HPDE6-E6E7 (cell line): ENCODE data around the gene DNAH10.
A peak's percentile ranks its signal among the peaks of the same experiment; 100 is the strongest.
"Not testable (repeated sequence)": the region's sequence is repeated elsewhere in the genome, so short reads cannot be mapped to it uniquely, and the experiment has no call there.

Source experiments
- DNase-seq: peaks from one replicate; pipeline ENCODE4 v3.0.0; 2011; ENCODE audit warnings: missing footprints; ENCODE audit errors: extremely low spot score

The DNAH10 gene

DNA sequence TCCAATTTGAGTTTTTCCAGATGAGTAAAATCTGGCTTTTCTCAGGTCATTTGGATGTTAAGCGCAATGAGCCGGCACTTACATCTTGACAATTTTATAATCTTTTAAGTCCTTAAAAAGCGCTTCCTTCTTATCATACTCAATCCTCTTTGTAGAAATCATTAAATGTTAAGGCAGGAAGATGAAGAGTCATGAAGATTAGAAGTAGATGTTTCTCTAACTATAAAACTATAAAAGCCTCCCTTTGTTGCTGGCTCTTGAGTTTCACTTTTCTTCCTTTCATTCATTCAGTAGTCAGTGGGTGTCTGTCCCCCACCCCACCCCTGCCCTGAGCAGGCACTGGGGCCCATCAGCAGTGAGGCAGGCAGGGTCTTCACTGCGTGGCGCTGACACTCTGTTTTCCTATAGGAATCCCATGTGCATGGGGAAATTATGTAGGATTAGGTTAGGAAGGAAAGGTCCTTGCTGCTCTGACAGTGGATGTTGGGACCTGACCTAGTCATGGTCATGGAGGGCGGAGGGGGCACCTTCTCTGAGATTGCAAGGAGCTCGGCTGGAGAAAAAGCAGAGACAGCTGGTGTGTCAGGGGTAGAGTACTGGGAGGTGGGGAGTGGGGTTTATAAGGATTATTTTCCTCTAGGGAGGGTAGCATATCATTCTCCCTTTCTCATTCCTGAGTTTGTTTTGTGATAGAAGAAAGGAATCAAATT lies 144.8 kb downstream of the DNAH10 start:
- DNase-seq = no peak

DNA sequence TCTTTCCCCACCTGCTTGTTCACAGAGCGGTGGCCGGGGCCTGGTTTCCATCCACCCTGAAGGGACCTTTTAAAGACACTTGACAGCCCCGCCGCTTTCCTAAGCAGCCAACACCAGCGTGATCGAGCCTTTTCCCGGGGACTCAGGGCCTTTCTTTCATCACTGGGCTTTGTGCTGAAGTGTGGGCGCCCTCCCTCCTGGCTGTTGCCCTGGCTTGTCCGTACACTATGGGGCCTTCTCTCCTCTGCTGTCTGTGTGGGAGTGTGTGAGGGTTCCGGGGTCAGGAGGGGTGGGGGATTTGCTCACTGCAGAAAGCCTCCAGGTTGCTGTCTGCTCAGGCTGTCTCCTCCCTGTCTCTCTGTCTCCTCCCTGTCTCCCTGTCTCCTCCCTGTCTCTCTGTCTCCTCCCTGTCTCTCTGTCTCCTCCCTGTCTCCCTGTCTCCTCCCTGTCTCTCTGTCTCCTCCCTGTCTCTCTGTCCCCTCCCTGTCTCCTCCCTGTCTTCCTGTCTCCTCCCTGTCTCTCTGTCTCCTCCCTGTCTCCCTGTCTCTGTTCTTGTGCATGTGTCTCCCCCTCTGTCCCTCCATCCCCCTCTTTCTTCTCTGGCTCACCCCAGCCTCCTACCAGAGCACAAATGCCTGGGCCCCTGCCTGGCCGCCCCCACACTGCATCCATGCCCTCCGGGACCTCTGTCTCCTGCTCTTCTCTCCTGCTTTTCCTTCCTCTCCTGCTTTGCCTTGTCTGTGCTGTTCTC lies 145.8 kb downstream of the DNAH10 start:
- no peak for DNase-seq

DNA sequence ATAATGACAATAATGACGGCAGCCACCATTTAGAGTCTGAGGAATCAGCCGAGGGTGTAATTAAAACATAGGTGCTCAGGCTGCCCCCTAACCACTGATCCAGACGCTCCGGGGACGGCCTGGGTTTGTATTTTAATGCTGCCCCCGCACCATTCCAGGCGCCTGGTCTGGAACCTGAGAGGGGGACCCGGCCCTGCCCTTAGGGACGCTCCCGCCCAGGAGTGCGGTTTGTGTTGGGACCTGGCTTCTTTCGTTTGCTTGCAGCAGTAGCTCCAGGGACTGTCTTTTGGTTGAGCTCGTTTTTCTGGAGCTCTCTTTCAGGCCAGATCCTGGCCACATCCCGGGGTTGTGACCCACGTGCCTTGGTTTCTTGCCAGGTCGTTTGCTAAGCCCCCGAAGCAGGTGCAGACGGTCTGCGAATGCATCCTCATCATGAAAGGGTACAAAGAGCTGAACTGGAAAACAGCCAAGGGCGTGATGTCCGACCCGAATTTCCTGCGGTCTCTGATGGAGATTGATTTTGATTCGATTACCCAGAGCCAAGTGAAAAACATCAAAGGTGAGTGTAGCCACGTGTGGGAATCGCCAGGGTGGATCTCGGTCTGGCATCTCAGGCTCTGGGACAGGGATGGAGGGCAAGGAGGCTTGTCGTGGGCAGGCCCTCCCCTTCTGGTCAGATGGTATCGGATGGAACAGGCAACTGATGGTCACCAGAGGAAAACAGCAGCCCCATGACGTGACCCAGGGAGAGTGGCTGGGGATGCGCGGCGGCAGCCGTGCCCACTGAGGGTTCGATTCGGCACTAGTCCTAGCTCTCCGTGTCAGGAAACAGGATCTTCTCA lies 147.0 kb downstream of the DNAH10 start:
- DNase-seq = no peak

DNA sequence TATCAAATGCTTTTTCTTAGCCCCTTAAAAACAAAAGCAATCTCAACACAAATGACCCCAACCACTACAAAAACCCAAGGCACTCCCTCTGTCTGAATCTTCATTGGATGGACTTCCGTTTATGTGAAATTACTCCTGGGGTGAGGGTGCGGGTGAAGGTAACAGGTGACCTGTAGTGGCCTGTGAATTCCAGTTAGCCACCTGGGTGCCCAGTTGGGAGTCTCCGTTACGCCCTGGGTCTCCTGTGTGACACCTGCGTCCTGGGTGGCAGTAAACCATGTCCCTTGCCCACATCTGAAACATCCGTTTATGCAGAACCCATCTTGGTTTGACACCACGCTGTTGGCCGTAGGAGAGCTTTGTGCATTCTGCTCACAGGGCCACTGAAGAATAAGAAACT lies 148.0 kb downstream of the DNAH10 start:
- no peak for DNase-seq

DNA sequence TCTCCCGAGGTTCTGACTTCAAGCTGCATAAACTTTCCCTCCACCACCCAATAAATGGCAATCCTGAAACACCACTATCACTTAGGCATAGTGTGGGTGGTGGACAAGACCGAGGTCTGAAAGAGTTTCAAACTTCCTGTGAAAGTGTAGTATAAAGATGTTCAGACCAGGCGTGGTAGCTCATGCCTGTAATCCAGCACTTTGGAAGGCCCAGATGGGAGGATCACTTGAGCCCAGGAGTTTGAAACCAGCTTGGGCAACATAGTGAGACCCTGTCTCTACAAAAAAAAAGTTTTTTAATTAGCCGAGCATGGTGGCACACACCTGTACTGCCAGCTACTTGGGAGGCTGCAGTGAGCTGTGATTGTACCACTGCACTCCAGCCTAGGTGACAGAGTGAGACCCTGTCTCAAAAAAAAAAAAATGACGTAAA lies 148.7 kb downstream of the DNAH10 start:
- no peak for DNase-seq

DNA sequence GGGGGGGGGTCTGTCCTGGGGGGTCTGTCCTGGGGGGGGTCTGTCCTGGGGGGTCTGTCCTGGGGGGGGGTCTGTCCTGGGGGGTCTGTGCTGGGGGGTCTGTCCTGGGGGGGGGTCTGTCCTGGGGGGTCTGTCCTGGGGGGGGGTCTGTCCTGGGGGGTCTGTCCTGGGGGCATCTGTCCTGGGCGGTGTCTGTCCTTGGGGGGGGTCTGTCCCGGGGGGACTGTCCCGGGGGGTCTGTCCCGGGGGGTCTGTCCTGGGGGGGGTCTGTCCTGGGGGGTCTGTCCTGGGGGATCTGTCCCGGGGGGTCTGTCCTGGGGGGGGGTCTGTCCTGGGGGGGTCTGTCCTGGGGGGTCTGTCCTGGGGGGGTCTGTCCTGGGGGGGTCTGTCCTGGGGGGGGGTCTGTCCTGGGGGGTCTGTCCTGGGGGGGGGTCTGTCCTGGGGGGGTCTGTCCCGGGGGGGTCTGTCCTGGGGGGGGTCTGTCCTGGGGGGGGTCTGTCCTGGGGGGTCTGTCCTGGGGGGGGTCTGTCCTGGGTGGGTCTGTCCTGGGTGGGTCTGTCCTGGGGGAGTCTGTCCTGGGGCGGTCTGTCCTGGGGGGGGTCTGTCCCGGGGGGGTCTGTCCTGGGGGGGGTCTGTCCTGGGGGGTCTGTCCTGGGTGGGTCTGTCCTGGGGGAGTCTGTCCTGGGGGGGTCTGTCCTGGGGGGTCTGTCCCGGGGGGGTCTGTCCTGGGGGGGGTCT lies 149.7 kb downstream of the DNAH10 start:
- not testable (repeated sequence) for DNase-seq

DNA sequence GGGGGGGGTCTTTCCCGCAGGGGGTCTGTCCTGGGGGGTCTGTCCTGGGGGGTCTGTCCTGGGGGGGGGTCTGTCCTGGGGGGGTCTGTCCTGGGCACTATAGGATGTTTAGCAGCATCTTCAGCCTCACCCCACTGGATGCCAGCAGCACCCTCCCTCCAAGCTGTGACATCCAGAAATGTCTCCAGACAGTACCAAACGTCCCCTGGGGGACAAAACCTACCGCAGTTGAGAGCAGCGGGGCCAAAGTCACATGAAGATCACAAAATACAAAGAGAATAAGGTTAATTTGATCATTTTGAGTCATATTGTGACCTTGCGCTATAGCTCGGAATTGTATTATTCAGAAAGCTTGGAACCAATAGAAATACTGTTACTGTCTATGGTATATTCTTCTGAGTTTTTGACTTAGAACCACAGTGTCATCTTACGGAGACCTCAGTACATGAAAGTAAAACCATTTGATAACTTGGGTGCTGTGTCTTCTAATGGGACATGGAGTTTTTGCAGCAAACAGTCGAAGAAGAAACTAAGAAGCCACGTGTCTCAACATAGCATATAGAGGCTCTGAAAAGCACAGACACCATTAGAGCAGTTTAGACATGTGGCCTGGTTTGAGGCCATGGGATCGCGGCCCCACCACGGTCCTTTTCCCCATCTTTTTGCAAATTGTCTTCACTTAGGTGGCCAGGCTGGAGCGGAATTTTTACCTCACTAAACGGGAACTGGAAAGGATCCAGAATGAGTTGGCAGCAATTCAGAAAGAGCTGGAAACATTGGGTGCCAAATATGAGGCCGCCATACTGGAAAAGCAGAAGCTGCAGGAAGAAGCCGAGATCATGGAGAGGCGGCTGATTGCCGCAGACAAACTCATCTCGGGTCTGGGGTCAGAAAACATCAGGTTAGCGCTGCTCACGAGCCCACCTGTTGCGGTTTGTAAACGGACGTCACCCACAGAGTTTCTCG lies 150.6 kb downstream of the DNAH10 start:
- DNase-seq = no peak

DNA sequence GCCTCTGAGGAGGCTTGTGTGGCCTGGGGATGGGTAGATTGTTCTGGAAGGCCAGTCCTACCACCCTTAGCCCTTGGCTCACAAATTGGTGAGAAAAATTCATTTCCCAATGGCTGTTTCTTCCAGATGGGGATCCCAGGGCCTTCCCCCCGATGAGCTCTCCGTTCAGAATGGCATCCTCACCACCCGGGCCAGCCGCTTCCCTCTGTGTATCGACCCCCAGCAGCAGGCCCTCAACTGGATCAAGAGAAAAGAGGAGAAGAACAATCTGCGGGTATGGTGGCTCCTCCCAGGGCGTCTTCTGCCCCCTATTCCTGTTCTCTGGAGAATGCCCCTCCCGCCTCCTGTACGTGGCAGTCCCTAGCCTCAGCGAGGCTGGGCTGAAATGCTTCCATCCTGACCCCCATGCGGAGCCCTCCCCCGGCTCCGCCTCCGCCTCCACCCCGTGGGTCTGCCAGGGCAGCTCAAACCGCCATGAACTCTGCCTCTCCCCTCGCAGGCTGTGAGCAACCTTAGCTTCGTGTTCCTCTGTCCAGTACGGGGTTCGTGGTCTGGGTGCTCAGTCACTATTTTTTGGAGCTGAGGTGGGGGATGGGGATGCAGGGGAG lies 152.7 kb downstream of the DNAH10 start:
- no peak for DNase-seq

DNA sequence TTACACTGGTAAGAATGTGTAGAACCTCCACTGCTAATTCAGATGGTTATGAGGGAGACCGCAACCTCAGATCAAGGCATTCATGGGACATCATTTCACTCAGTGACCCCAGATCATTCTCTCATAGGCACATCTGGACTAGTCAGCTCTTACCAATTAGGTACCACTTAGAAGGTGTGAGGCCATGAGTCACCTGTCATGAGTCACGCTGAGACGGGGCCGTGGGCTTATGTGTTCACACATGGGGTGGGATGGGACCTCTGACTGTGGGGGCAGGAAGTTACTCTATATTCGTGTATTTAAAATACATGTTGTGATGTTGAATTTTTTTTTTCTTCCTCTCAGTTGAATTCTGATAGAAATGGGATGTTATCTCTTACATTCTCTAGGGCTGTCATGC lies 154.6 kb downstream of the DNAH10 start:
- peak; percentile 44 for DNase-seq

DNA sequence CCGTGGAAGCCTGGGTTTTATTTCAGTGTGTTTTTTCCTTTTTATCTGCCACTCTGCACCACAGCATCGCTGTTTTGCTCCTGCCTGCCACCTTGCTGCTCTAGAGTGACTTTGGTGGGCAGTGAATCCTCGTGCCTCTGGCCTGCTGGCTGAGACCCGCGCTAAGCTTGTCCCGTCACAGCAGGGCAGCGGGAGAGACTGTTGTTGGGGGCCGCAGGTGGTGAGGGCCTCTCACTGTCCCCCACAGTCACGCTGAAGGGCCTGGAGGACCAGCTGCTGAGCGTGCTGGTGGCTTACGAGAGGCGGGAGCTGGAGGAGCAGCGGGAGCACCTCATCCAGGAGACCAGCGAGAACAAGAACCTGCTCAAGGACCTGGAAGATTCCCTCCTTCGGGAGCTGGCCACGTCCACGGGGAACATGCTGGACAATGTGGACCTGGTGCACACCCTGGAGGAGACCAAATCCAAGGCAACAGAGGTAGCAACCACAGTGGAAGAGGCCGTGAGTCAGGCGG lies 155.3 kb downstream of the DNAH10 start:
- DNase-seq = no peak

DNA sequence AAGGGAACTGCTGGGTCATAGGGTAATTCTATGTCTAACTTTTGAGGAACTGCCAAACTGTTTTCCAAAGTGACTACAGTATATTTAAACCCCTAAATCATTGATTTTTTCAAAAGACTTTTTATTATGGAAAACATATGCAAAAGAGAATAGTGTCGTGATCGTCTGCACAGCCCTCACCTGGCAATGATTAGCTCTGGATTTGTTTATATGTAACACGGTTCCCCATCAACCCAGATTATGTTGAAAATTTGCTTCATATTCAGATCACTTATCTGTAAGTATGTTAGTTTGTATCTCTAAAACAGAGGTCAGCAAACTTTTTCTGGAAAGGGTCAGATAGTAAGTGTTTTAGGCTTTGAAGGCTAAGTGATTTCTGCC lies 157.9 kb downstream of the DNAH10 start:
- no peak for DNase-seq

DNA sequence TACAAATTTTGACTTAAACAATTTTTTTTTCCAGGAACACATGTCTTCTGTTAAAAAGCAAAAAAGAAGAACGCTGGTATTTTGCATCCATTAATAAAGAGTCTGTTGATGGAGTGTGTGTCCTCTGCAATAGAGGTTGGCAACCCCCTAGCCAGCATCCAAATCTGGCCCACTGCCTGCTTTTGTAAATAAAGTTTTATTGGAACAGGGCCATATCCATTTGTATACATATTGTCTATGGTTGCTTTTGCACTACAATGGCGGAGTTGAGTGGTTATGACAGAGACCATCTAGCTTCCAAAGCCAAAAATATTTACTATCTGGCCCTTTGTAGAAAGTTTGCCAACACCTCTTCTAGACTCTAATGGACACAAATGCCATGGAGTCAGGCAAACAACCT lies 160.9 kb downstream of the DNAH10 start:
- no peak for DNase-seq

DNA sequence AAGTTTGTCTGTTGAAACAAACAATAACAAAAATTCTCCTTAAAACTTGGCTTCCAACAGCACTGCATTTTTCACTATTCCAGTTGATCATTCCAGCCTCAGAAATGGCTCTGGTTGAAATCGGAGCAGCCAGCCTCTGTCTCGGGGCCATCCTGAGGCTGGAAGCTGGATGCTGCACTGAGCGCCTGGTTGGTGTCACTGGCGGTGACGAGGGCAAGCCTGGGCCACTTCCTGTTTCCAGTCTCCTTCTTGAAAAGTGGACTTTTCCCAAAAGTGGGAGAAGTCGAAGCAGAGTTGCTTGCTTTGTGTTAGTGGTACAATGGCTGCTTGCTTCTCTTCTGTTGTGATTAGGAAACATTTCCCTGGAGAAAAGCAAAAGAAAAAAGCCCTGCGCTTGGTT lies 161.8 kb downstream of the DNAH10 start:
- DNase-seq = no peak

DNA sequence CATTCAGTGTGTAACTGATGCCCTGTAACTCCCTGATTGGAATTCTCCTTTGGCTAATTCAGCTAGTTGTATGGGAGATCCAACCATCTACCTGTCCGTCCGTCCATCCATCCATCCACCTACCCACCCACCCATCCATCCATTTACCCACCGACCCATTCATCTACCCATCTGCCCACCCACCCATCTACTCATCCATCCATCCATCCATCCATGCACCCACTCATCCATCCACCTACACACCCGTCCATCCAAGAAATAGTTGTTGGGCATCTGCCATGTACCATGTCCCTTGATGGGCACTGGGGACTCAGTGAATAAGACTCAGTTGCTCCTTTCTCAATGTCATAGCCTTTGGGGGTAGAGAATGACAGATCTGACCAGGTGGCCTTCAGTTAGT lies 162.4 kb downstream of the DNAH10 start:
- no peak for DNase-seq

DNA sequence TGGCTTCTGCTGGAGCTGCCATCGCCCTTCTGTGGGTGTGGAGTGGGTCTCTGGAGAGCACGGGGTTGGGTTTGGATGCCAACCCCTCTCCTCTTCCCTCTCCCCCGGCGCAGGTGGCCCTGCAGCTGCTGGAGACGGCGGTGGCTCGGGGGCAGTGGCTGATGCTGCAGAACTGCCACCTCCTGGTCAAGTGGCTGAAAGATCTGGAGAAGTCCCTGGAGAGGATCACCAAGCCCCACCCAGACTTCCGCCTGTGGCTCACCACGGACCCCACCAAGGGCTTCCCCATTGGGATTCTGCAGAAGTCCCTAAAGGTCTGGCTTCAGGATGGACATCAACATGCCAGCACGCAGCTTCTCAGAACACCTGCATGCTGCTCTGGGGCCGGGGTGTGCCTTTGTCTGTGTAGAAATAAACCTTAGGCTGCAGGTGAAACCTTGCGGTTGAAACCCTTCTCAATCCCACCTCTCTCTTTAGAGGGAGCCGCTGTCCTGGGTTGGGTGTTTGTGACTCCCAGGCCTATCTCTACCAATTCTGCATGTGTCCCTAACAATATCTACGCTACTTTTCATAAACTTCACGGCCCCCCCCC lies 166.3 kb downstream of the DNAH10 start:
- DNase-seq = no peak

DNA sequence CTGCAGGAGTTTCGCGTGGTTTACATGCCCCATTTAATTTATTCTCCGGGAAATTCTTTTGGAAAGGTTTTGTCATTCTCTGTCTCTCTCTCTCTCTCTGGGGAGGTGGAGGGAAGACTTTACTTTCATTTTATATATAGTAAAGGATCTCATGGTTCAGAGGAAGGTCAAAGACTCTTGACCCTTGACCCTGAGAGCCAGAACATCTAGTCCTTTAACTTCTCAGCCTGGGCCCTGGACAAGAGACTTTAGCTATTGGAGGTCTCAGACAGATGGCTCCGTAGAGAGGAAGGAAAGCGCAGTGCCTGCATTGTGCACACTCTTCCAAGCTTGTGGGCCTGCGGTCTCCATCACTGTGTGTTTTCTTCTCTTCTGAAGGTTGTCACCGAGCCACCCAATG lies 166.8 kb downstream of the DNAH10 start:
- DNase-seq = no peak

DNA sequence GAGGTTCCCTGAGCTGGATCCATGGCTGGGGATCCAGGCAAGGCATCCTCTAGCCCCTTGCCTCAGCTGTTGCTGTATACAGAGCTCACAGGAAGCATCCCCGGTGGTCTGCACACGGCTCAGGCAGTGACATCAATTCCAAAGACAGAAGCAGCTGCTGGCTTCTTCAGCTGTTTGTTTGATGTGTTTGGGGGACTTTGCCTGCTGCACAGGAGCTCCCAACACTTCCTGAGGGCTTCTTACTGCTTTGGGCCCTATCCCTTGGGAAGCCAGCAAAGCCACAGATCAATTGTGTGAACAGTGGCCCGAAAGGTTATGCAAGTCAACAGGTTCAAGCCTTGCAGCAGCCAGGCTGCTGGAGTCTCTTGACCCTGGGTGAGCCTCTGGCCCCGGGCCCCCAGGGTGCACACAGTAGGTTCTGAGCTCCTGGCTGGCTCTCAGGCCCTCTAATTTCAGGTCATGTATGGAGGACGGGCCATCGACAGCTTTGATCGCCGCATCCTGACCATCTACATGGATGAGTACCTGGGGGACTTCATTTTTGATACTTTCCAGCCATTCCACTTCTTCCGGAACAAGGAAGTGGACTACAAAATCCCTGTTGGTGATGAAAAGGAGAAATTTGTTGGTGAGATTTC lies 168.0 kb downstream of the DNAH10 start:
- no peak for DNase-seq

DNA sequence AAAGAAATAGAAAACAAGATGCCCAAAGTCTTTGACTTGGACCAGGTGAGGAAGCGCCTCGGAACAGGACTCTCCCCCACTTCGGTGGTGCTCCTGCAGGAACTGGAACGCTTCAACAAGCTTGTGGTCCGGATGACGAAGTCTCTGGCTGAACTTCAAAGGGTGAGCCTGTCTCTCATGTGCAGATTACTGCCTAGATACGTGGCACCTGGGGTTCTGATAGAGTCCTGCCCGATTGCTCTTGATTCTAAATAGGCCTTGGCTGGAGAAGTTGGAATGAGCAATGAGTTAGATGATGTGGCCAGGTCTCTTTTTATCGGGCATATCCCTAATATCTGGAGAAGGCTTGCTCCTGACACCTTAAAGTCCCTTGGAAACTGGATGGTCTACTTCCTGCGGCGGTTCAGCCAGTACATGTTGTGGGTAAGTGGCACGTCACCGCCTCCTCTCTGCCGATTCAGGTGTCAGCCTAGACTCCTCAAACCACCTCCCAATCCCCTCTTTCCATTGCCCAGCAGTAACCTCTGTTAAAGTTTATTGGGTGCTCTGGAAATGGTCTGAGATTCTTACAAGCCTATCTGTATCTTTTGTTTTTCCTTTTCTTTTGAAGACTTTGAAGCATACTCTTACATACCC lies 169.7 kb downstream of the DNAH10 start:
- no peak for DNase-seq

DNA sequence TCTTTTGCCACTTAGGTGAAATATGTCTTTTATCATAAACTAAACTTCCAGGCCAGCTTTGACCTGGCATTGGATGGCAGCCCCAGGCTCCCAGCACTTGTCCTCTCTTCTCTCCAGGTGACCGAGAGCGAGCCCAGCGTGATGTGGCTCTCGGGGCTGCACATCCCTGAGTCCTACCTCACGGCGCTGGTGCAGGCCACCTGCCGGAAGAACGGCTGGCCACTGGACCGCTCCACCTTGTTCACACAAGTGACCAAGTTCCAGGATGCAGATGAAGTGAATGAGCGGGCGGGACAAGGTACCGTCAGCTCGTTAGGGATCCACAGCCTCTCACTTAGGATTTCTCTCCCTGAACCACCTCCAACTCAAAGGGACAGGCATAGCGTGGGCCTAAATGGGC lies 171.1 kb downstream of the DNAH10 start:
- no peak for DNase-seq
